HG03175 (cell line): Measurements from ENCODE around the gene DENND6B.
A peak's percentile ranks its signal among the peaks of the same experiment; 100 is the strongest.

Experiments
- ATAC-seq: cut with Tn5 transposase; IDR thresholded peaks from one replicate; pipeline ENCODE4 v1.9.1; 2021; ENCODE audit warnings: mild to moderate bottlenecking, moderate library complexity; ENCODE audit not compliant: unreplicated experiment

DENND6B gene

DNA sequence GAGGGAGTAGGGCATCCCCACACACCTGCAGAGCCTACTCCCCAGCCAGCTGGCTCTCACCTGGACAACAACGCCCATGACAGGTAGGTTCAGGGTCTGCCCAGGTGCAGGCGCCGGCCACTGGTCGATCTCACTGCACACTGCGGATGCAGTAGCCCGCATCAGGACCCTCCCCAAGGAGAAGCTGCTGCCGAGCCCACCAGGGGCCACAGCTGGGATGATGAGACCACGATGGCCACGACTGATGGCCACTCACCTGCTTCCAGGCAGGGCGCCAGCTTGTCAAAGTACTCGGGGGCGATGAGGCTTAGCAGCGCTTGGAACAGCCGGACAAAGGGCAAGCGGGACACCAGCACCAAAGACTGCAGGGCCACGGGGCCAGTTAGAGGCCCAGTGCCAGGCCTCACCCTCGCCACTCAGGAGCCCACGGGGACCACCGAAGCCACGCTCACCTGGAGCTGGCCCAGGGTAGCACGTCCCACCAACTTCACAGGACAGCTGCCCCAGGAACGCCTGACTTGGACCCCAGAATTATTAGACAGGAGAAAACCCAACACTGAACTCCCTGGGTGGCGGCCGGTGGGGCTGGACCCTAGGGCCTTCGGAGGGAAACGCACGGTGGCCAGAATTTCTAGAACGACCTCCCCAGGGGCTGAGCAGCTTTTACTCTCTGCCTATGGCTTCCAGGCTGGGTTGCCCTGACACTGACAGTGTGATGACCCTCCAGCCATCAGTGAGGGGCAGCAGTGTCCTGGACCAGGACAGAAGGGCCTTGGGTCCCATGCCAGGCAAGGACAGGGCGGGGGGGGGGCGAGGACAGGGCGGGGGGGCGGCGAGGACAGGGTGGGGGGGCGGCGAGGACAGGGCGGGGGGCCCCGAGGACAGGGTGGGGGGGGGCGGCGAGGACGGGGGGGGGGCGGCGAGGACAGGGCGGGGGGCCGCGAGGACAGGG lies 10.4 kb downstream of the DENND6B start:
- ATAC-seq = no peak

DNA sequence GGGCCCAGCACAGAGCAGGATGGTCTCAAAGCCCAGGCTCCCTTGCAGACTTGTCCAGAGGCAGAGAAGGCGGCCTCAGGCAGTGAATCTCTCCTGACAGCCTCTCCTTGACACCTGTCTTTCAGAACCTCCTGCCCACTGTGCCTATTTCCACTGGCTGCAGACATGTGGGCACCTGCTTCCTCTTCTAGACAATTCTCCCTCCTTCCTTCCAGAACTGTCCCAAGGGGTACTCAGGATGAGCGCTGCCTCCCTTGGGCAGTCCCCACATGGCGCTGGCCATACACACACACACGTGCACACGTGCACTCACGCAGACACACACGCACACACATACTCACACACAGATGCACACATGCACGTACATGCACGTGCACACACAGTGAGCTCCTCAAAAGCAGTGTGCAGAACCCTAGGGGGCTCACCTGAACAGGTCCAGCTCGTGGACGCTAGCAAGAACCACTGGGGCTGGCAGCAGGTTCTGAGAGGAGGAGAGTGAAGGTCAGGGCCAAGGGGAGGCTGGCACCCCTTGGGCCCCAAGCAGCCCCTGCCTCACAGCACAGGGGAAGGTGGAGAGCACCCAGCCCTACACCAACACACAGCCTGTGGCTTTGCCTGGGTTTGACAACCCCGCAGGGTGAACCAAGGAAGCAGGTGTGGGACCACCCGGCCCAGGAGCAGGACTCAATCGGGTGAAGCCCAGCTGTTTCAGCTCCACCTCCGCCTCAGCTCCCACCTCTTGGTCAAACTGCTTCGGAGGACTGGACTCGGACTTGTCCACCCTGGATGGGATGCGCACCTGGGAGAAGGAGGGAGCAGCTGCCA lies 11.3 kb downstream of the DENND6B start:
- no peak for ATAC-seq

DNA sequence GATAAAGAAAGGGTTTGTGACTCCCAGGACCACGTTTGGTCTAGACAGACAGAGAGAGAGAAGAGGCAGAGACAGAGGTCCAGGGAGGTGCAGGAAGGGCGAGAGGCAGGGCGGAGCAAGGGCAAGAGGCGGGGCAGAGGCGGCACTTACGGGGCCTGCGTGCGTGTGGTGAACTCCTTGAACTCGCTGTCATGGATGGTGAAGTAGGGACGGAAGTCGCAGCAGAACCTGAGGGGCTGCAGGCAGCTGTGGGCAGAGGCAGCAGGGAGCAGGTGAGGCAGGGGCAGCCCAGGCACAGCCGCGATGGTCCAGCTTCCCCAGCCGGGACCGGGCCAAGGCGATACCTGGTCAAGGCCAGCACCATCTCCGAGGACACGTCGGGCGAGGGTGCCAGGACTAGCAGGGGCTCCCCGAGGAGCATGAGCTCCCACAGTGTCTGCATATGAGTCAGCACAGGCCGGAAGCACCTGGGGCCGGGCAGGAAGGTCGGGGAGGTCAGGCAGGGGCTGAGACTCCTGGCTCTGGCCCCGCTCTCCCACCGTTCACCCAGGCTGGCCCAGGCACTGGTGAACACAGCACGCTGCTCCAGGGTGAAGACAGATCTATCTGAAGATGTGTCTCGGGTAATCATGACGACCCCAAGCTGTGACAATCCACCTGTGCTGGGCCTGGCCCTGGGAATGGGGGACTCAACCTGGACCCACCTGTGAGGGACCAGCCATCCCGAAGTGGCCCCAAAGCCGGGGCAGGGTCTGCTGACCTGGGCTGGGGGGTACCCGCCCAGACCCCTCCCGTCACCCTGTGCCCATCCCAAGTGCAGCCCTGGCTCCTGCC lies 12.1 kb downstream of the DENND6B start:
- peak; percentile 82 for ATAC-seq

DNA sequence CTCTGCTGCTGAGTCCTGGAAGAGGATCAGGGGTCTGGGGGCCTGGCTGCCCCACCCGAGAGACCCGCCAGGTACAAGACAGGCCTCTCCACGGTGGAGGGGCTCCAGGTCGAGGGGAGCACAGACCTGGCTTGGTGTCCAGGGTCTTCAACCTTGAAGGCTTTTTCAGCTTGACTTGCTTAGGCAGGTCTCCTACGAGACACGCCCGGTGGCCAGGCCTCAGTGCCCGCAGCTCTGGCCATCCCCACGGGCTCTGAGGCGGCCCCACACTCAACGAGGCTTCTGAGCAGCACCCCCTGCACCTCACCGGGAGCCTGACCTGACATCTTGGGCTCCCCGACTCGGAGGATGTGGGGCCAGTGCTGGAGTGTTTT lies 12.7 kb downstream of the DENND6B start:
- ATAC-seq = no peak

DNA sequence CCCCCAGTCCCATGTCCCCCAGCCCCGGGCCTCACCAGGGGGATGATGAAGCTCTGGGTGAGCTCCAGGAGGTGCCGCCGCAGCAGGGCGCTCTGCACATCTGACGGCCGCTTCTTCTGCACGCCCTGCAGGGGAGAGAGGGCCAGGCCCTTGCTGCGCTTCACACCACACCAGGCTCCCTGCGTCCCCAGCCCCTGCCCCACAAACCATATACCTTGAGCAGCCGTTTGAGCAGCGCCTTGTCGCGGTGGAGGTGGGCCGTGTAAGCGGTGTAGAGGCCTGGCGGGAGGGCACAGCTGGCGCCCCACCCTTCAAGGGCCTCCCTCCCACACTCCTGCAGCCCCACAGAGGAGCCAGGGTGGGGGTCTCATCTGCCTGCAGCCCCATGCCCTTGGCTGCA lies 13.2 kb downstream of the DENND6B start:
- no peak for ATAC-seq

DNA sequence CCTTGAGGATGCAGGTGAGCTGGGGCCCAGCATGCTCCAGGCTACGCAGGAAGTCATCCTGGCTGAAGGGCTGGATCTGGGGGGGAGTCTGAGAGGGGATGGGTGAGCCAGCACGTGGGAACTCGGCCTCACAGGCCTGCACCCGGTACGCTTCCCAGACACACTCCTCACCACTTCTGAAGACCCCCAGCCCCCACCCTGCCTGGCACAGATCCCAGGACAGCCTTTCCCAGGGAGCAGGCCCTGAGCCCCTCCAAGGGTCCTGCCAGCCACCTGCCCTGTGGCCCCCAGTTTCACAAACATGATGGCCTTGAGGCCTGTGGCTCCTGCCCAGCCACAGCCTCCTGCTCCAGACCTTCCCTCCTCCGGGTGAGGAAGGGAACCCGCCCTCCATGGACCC lies 13.8 kb downstream of the DENND6B start:
- no peak for ATAC-seq

DNA sequence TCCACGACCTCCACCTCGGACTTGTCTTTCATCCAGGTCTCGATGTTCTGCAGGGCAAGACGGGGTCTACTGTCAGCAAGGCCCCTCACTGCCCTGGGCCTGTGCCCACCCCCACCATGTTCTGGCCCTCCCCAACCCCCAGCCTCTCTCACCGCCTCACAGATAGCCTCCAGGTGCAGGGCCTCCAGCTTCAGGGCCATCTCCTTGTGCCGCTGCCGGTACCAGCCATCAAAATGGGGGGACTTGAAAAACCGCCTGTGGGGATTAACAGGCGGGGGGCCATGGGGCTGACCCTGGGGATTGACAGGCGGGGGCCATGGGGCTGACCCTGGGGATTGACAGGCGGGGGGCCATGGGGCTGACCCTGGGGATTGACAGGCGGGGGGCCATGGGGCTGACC lies 14.4 kb downstream of the DENND6B start:
- ATAC-seq = no peak

DNA sequence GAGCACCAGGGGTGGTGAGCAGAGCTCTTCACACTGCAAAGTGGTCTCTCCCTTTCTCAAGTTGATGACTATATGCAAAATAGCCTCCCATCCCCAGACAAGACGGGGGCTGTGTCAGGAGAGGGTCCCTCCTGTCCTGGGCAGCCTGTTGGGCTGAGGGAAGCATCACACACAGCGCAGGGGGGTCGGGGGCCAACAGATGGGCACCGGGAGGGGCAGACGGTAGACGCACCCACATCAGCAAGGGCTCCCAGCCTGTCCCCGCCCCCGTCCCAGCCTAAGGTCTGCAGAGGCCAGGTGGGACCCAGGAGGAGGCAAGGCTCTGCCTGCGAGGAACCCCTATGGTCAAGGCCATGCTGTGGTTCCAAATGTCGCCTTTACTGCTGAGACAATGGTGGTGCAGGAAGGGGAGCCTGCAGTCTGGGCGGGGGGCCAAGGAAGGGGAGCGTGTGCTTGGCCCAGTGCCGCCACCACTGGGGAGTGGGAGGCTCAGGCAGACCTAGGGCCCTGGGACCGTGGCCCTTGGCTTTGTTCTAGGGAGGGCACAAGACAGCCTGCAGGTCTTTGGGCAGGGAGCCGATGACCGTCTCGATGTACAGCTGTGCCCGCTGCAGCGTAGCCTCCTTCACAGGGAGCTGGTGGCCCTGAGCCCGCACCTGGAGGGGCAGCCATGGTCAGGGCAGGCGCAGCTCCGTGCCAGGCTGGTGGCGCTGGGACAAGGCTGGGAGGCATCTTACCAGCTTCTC lies 15.0 kb downstream of the DENND6B start:
- no peak for ATAC-seq

DNA sequence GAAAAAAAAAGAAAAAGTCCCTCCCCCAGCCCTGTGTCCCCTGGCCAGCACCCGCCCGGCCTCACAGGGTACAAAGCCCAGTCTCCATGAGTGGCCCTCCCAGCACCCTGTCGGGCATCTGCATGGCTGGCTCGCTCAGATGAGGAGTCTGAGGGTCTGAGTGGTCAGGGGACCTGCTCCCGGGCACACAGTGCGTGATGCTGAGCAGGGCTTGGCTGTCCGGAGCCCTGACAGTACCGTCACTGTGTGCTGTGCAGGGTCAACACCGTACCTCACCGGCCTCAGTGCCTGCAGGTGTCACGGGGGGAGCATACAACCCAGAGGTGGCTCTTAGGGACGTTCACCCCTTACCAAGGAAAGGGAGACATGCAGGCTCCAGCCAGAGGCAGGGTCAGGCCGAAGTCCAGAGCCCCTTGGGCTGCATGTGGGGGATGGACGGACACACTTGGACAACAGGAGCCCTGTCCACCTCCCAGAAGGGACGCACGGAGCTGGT lies 15.8 kb downstream of the DENND6B start:
- ATAC-seq = no peak

DNA sequence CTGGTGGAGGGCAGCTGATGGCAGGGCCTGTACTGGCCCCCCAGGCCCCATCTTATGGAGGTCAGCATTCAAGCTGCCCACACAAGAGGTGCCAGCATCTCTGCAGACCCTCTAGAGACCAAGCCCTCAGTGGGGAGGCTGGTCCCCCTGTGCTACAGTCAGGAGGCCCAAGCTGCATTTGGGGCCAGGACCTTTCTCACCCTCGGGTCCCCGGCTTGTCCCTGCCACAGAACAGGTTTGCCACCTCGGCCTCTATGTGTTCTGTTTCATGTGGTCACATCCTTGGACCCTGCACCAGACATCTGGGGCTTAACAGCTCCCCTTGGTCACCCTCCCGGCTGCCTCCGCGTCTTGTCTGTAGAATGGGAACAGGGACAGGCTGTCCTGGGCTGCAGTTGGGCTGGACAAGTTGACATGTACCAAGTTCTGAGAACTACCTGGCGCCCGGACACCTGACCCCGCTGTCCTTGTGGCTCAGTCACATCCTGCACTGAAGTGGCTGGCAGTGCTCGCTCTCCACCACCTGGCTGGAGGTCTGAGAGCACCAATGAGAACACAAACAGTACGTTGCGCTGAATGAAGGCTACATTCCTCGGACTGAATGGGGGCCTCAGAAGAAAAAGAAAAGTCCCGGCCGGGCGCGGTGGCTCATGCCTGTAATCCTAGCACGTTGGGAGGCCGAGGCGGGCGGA lies 16.6 kb downstream of the DENND6B start:
- ATAC-seq = no peak

DNA sequence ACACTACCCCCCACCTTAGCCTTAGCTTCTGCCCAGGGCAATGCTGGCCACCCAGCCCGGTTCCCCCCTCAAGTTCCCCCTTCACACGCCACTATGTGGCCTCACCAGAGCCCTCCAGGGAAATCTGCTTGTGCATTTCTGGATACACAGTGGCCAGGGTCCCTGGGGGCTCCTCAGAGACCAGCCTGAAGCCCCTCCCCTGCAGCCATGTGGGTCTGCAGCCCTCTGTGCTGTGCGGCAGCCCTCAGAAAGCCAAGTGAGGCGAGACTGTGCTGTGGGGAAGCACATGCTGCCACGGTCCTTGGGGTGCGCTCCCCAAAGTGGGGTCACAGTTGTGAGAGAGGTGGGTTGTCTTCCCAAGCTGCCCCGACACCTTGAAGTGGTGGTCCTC lies 17.2 kb downstream of the DENND6B start:
- ATAC-seq = no peak

DNA sequence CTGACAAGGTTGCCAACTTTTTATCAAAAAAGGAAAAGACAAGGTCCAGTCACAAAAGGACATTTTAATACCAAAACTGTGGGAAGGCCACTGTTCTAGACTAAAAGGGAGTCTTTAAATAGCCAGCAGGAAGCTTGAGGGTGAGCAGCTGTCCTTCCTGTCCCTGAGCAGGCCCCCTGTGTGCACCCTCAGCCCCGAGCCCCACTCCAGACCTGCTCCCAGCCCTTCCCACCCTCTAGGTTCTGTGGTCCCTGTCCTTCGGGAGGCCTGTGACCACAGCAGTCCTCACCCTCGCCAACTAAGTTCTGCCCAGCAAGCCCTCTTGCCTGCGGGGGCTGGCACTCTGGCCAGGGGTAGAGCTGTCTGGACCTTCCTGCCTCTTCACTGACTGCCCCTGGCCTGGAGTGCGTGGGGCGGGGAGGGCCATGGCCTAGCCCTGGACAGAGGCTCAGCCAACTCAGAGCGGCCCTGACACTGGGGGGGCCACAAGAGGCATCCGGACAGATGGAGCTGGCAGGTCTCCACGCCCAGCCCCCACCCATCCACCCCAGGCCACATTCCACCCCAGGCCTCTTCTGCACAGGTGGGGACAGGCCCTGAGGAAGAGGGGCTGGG lies 17.7 kb downstream of the DENND6B start:
- no peak for ATAC-seq

DNA sequence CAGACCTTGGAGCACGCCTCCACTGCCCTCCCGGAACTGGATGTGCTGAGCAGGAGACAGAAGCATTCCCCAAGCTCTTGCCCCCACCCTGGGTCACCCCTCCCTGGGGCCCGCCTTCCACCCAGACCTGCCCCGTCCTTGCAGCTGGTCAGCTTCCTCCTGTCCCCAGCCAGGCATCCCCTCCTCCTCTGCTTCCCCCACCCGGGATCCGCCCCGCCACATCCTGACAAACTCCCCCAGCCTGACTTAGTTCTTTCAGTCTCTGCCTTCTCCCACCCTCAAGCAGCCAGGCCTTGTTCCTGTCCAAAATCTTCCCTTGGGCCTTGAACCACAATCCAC lies 18.2 kb downstream of the DENND6B start:
- ATAC-seq = no peak

DNA sequence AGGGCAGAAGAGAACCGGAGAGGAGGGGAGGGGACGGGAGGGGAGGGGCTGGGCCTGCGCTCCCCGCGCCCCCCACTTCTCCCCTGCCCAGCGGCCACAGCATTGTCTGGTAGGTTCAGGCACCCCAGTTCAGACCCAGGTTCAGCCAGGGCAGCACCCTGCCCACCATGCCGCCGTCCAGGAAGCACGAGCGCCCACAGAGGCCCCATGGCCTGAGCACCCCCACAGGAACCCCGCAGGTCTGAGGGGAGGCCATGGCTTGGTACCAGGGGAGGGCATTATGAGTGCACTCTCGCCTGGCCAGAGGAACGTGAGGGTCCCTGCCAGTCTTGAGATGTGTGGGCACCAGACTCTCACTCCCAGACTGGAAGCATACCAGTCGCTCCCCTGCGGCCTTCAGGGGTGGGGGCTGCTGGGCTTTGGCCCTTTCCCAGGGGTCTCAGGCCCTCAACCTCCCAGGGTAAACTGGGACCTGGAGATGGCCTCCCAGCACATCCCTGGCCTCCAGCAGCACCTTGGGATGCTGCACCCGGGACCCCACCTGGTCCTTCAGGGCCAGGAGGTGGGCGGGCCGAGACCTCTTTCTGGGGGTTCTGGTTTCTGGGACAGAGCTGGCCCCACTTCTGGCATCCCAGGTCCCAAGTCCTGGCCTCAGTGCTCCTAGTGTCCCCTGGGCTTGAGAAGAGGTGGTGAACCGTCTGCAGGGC lies 18.8 kb downstream of the DENND6B start:
- no peak for ATAC-seq

DNA sequence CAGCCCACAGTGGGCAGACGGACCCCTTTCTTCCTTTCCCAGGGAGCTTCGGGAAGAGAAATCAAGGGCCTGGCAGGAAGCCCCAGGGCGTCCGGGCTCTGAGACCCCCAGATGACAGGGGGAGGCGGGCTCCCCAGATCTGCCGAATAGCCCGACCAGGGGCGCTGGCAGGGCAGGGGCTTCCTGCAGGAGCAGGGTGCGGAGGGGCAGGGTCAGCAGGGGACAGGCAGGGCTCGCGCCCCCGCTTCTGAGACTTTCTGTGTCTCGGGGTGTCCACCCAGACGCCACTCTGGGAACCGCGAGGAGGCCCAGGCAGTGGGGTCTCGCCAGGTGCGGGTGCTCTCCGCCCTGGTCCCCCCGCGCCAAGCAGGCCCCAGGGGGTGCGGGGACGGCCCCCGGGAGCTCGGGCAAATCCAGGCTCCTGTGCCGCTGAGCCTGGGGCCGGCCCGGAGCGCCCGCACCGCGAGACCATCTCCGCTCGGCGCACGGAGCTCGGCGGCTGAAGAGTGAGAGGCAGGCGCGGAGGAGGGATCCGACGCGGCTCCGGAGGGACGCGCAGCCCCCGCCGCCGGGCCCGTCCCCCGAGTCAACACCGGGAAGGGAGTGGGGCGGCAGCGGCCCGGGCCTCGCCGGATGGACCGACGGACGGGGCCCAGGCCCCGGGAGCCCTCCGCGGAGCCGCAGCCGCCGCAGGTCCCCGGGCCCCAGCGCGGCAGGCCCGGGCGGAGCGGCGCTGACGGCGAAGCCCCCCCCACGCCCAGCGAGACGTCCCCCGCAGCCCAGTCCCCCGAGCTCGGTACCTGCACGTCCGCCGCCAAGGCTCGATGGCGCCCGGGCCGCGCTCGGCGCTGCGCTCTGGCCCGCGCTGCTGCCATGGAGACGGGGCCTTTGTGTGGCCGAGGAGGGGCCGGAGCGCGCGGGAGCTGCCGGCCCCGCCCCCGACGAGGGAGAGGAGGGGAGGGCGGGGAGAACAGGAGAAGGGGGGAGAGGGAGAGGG lies 19.8 kb downstream of the DENND6B start, which contains the start of gene PLXNB2:
Gene PLXNB2, minus strand, starts transcription at position 894 of the 997 bp plus-strand sequence. CDS start 17,062 bp downstream, outside the sequence.
- ATAC-seq = no peak

DNA sequence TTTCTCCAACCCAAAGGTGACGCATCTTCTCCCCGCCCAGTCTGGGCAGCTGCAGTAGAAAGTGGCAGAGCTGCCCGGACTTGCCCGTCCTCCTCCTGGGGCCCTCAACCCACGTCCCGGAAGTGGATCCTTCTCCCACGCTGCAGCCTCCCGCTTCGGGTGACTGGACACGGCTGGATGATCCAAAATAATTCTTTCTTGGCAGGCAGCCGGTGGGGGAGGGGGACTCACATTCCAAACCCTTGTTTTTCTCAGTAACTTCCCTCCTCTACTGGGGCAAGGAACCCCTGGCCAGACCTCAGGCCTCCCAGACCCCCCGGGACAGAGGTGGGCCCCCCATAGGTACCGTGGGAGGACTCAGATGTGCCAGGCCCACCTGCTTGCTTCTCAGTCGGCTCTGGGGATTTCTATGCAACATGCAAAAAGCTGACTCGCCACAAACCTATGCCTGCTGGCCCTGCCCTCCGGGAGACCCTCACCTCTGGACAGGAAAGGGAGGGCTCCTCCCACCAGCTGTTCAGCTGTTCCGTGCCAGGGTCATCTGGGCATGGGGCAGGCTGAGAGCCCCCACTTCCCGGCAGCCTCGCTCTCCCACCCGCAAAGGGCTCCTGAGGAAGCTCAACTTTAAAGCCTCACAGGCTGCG lies 20.8 kb downstream of the DENND6B start:
- ATAC-seq = no peak

DNA sequence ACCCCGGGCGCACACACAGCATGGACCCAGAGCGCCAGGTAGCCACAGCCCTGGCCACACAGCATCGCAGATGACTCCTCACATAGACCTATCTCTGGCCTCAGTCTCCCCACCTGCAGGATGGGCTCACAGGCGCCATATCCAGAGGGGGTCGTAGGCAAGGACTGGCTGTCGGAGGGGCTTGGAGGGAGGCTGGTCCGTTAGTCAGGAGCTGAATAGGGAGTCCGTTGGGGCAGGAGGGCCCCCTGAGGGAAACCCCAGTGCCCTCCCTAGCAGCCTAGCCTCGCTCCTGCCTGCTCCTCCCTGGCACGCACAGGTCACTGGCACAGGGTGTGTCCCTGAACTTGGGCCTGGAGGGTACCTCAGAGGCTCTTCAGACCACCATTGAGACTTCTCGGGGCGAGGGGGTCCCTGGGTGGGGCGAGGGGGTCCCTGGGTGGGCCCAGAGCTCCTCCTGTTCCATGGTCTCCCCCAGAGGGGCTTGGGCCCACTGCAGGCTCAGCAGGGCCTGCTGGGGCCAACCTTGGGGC lies 21.4 kb downstream of the DENND6B start:
- ATAC-seq = no peak
